Stimulated activated CD4-positive, alpha-beta T cell treated with anti-CD3 and anti-CD28 coated beads, Interleukin-12 subunit alpha, Interleukin-12 subunit beta, amount 100 ng/mL, for 24 hours (primary cell): ENCODE measurements around the gene HMG20B.
"Not testable (repeated sequence)": the region's sequence is repeated elsewhere in the genome, so short reads cannot be mapped to it uniquely, and the experiment has no call there.

ENCODE experiments used
- DNase-seq, 2 experiments: peaks; one replicate each; pipeline ENCODE4 v3.0.0-alpha.2; 2020; ENCODE audit warnings: low read depth in 2 of 2

HMG20B gene

GRCh38 chr19:3572855-3573161, at the start of gene HMG20B:
Gene HMG20B (plus strand): TSS chr19:3572944. CDS start chr19:3573310, 366 bp downstream.
- DNase-seq: no peak

DNA sequence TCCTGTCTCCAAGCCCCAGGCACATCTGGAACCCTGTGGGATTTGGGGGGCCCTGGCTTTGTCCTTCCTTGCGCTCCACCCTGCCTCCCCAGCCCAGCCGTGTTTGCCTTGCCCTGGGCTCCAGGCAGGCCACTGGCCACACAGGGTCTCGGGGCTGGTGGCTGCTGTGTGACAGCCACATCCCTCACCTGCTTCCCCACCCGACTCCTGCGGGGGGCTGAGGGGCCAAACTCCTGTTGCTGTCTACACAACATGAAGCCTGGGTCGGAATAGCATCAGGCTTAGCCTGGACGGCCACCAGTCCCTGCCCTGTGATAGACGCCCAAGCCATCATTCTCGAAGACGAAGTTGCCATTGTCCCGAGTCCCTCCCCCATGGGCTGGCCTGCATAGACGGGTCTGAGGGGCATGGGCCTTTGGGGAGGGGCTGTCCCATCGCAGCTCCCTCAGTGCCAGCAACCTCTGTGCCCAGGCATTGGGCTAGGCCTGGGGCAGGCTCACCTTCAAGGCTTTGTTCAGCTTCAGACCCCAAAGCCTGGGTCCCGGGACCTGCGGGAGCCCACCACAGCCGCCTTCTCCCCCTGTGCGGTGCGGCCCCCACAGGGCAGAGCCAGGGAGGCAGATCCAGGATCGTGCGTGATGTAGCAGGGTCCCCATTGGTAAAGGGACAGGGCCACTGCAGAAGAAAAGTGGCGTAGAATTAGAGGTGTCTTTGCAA, 49.2 kb upstream of the HMG20B start:
- DNase-seq: no peak

DNA sequence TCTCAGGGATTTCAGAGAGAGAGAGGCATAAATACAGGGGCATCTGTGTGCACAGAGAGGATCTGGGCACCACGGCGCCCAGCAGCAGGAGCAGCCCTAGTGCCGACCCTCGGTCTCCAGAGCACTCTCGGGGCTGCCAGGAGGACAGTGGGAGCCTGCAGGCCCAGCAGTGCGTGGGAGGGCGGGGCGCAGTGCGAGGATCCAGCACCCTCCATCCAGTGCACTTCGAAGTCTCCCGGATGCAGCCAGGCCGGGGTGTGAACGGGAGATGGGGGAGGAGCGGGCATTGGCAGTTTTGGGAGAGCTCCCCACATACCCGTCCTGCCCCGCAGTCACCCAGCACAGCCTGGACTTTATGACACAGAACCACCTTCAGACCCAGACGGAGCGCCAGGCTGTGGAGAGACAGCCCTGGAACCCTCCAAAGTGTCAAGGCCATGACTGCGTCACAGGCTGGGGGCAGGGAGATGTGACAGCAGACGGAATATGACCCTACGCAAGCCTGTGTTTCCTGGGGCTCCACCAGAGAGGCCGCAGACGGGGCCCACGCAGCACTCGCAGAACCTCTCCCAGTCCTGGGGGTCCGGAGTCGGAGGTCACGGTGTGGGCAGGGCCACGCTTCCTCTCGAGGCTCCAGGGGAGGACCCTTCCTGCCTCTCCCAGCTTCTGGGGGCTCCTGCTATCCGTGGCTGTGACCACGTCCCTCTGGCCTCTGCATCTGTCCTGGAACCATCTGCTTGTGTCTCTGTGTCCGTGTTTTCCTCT, 48.5 kb upstream of the HMG20B start:
- DNase-seq: no peak

DNA sequence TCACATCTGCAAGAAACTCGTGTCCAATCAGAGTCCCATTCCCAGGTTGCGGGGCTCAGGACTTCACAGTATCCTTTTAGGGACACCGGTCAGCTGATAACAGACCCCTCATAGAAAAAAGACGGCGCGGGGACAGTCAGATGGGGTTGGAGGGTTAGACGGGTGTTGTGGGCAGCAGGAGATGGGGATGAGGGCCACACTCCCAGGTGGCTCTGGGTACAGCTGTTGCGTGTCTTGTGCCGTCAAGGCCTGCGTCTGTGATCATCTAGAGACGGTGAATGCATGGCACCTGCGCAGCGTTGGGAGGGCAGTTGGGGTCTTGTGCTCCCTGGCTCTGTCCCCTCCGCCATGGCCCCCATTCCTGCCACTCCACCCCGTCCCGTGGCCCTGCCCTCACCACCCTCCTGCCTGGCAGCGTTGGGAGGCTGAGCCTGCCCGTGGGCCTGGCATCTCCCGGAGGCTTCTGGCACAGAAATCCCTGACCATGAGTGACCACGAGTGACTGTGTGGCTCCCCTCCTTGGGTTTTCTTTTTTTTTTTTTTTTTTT, 47.8 kb upstream of the HMG20B start:
- no peak for DNase-seq

DNA sequence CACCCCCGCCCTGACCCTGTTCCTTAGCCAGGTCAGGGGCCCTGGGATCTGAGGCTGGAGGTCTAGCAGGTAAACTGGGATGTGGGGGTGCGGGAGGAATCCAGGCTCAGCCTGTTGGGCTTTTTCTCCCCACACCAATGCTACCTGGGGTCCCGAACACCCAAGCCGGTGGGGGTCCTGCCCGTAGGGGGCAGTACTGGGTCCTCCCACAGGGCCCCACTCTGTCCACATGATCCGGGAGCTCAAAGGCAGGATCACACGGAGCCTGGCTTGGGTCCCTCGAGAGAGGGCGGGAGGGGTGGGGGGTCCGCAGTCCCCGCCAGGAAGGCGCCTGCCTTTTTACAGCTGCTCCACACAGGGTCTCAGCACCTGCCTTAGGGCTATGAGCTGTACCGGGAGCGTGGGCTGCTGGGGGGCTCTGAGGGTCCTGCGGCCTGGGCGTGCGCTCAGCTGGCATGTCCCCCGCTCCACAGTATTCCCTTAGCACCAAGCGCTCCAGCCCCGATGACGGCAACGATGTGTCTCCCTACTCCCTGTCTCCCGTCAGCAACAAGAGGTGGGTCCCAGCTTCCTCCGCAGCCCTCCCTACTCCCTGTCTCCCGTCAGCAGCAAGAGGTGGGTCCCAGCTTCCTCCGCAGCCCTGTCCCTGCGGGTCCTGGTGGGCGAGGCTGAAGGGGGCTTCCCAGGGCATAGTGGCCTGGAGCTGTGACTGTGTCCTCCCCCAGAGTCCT, 46.1 kb upstream of the HMG20B start:
- no peak for DNase-seq

DNA sequence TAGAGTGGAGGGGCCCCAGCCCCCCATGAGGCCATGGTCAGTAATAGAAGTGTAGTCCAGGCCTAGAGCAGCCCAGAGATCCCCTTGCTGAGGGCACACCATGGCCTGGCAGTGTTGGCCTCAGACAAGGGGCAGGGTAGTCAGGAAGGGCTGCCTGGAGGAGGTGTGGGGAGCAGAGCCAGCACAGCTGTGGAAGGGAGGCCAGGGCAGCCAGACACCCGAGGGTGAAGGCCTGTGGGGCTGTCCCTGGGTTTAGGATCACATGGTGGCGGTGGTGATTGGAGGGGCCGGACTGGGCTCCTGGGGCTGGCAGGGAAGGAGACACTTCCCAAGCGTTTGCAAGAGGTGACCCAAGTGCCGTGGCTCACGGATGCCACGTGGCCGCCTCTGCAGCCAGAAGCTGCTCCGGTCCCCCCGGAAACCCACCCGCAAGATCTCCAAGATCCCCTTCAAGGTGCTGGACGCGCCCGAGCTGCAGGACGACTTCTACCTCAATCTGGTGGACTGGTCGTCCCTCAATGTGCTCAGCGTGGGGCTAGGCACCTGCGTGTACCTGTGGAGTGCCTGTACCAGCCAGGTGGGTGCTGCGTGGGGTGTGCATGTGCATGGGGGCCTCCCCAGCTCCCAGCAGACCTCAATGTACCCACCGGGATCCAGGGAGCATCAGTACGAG, 45.4 kb upstream of the HMG20B start:
- no peak for DNase-seq

DNA sequence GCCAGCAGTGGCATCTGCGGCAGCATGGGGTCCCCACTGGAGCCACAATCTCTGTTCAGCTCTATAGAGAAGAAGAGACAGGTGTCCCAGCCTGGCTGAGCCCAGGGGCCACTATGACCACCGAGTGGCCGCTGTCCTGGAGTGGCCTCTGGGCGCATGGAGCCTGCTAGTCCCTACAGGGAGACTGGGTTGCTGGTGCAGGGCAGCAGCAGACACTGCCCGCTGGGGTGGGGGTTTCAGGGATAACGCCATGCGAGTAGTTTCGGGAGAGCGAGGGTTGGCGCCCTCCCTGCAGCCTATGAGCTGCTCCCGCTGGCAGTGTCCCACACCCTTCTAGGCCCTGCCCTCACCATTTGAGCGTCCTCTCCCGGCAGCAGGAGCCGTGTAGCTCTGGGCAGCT, 44.7 kb upstream of the HMG20B start:
- no peak for DNase-seq

- no peak for DNase-seq
These were observed 44.1 kb upstream of the HMG20B start for GRCh38 chr19:3528539-3529211.

DNA sequence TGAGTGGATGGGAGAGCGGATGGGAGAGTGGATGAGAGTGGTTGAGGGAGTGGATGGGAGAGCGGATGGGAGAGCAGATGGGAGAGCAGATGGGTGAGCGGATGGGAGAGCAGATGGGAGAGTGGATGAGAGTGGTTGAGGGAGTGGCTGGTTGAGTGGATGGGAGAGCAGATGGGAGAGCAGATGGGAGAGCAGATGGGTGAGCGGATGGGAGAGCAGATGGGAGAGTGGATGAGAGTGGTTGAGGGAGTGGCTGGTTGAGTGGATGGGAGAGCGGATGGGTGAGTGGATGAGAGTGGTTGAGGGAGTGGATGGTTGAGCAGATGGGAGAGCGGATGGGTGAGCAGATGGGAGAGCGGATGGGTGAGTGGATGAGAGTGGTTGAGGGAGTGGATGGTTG, 43.4 kb upstream of the HMG20B start:
- not testable (repeated sequence) for DNase-seq

DNA sequence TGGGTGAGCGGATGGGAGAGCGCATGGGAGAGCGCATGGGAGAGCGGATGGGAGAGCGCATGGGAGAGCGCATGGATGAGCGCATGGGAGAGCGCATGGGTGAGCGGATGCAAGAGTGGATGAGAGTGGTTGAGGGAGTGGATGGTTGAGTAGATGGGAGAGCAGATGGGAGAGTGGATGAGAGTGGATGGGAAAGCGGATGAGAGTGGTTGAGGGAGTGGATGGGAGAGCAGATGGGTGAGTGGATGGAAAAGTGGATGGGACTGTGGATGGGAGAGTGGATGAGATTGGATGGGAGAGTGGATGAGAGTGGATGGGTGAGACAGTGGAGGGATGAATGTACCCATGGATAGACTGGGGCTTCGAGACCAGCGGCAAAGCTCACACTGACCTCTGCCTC, 42.4 kb upstream of the HMG20B start:
- DNase-seq: no peak

- DNase-seq: no peak
These were observed 41.0 kb upstream of the HMG20B start for GRCh38 chr19:3531716-3532115.

DNA sequence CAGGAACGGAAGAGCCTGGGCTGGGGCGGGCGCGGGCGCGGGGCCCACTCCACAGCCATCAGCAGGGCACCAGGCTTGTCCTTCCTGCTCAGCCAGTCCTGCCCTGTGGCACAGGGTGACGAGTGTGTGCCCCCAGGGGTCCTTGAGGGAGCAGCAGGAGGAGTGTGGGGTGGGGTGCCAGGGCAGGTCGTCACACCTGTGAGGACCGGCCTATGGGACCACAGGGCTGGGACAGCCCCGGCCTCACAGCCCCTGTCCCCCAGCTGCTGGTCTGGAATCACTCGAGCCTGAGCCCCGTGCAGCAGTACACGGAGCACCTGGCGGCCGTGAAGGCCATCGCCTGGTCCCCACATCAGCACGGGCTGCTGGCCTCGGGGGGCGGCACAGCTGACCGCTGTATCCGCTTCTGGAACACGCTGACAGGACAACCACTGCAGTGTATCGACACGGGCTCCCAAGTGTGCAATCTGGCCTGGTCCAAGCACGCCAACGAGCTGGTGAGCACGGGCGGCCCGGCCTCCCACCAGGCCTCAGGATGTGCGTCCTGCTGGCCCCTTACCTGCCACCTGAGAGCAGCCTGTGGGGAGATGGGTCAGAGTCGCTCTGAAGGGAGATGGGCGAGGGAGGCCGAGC, 40.5 kb upstream of the HMG20B start:
- DNase-seq: no peak

DNA sequence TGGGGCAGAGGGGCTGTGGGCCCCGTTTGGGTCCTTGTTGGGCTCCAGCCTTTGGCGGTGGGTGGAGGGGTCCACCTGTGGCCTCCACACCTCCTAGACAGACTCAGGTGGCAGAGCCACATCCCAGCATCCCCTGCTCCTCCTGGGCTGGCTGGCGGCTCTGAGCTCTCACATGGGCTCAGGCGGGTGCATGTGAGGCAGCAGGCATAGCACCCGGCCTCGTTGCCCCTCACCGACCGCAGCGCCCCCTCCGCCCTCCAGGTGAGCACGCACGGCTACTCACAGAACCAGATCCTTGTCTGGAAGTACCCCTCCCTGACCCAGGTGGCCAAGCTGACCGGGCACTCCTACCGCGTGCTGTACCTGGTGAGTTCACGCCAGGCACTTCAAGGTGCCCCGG, 39.7 kb upstream of the HMG20B start:
- no peak for DNase-seq

- no peak for DNase-seq
These were observed 39.1 kb upstream of the HMG20B start for GRCh38 chr19:3533563-3534216.

GRCh38 chr19:3534375-3535234, 38.1 kb upstream of the HMG20B start:
- no peak for DNase-seq

- no peak for DNase-seq
These were observed 37.6 kb upstream of the HMG20B start for GRCh38 chr19:3535235-3535535.

DNA sequence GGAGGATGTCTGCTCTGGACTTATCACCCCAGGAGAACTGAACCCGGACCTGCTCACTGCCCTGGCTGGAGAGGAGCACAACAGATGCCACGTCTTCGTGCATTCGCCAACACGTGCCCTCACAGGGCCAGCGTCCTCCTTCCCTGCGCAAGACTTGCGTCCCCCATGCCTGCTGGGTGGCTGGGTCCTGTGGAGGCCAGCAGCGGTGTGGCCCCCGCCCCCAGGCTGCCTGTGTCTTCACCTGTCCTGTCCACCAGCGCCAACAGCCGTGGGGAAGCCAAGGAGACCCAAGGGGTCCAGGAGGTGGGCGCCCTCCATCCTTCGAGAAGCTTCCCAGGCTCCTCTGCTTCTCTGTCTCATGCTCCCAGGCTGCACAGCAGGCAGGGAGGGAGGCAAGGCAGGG, 37.2 kb upstream of the HMG20B start:
- no peak for DNase-seq

DNA sequence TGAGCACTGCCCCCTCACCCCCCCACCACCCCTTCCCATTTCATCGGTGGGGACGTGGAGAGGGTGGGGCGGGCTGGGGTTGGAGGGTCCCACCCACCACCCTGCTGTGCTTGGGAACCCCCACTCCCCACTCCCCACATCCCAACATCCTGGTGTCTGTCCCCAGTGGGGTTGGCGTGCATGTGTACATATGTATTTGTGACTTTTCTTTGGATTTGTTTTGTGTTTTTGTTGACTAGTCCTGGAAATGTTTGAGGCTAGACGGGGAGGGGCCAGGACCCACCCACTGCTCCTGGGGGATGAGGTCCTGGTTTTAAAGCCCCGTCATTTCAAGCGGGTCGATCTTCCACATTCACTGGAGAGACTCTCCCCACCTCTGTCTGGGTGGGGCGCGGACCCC, 36.8 kb upstream of the HMG20B start:
- DNase-seq: no peak

GRCh38 chr19:3536429-3537100, 36.2 kb upstream of the HMG20B start:
- DNase-seq: no peak
